GM23338 (cell line): Measurements from ENCODE around the gene UBQLN2. TPM values are rescaled to one million over a fixed set of nuclear protein-coding genes. Genes with fewer than 3 reads are reported as not detected.

Experiments used
- ATAC-seq: fragments of 200-7000 bp; cut with Tn5 transposase; 3 replicates; pipeline ENCODE4 v1.9.1; 2020
- DNase-seq: peaks from one replicate; pipeline ENCODE4 v3.0.0-alpha.2; 2015; ENCODE audit warnings: low spot score
- H2AFZ ChIP-seq: fragments of 200-600 bp; sonication (generic); 2 replicates; pipeline ENCODE4 v1.8.0; 2016; ENCODE audit warnings: antibody characterized with exemption, mild to moderate bottlenecking, moderate library complexity
- H3F3A ChIP-seq: fragments of 200-600 bp; sonication (generic); replicated peaks from 2 replicates; pipeline ENCODE4 v1.8.0; 2017; ENCODE audit warnings: antibody characterized with exemption, mixed run types, low read depth
- H3K27ac ChIP-seq: fragments of 200-600 bp; sonication (generic); 2 replicates; pipeline ENCODE4 v1.6.1; 2016; ENCODE audit warnings: low read depth
- H3K27me3 ChIP-seq: fragments of 200-600 bp; sonication (generic); 2 replicates; pipeline ENCODE4 v1.8.0; 2016; ENCODE audit warnings: mild to moderate bottlenecking, mixed run types, moderate library complexity; ENCODE audit not compliant: insufficient read depth
- H3K36me3 ChIP-seq: fragments of 200-600 bp; sonication (generic); 2 replicates; pipeline ENCODE4 v1.8.0; 2016; ENCODE audit warnings: mild to moderate bottlenecking; ENCODE audit not compliant: insufficient read depth
- H3K4me1 ChIP-seq: fragments of 200-600 bp; sonication (generic); 2 replicates; pipeline ENCODE4 v1.8.0; 2016; ENCODE audit warnings: mild to moderate bottlenecking, moderate library complexity; ENCODE audit not compliant: insufficient read depth
- H3K4me2 ChIP-seq: fragments of 200-600 bp; sonication (generic); 2 replicates; pipeline ENCODE4 v1.7.1; 2017; ENCODE audit warnings: mixed run types
- H3K4me3 ChIP-seq: fragments of 200-600 bp; sonication (generic); 2 replicates; pipeline ENCODE4 v1.6.1; 2016; ENCODE audit warnings: mixed run types
- H3K79me2 ChIP-seq: fragments of 200-600 bp; sonication (generic); replicated peaks from 2 replicates; pipeline ENCODE4 v1.8.0; 2017; ENCODE audit warnings: mild to moderate bottlenecking; ENCODE audit not compliant: insufficient read depth
- H3K9me2 ChIP-seq: fragments of 200-600 bp; sonication (generic); 2 replicates; pipeline ENCODE4 v1.8.0; 2017; ENCODE audit not compliant: insufficient read depth
- H4K20me1 ChIP-seq: fragments of 200-600 bp; sonication (generic); replicated peaks from 2 replicates; pipeline ENCODE4 v1.8.0; 2017; ENCODE audit warnings: mild to moderate bottlenecking; ENCODE audit not compliant: insufficient read depth
- H3K27ac Mint-ChIP-seq: 2 replicates; pipeline ENCODE4 v1.8.0; 2020; ENCODE audit warnings: inconsistent platforms, mild to moderate bottlenecking, moderate library complexity, mixed read lengths
- H3K27me3 Mint-ChIP-seq: 3 replicates; pipeline ENCODE4 v1.8.0; 2022; ENCODE audit warnings: low read depth, mild to moderate bottlenecking, moderate library complexity, mixed read lengths, inconsistent platforms; ENCODE audit not compliant: insufficient read depth, poor library complexity
- H3K36me3 Mint-ChIP-seq: 3 replicates; pipeline ENCODE4 v1.8.0; 2021; ENCODE audit warnings: low read depth, mild to moderate bottlenecking, inconsistent platforms, moderate library complexity, mixed read lengths
- H3K4me1 Mint-ChIP-seq: 3 replicates; pipeline ENCODE4 v1.8.0; 2020; ENCODE audit warnings: mild to moderate bottlenecking, inconsistent platforms, mixed read lengths
- H3K4me3 Mint-ChIP-seq: 3 replicates; pipeline ENCODE4 v1.8.0; 2021; ENCODE audit warnings: moderate library complexity, mild to moderate bottlenecking, inconsistent platforms, mixed read lengths
- H3K9me3 Mint-ChIP-seq: 3 replicates; pipeline ENCODE4 v1.8.0; 2020; ENCODE audit warnings: moderate library complexity, mild to moderate bottlenecking, inconsistent platforms, mixed read lengths
- CREB1 ChIP-seq: fragments of 250-450 bp; sonication (Bioruptor Pico); IDR thresholded peaks from 2 replicates; pipeline ENCODE4 v1.5.0; 2020; ENCODE audit warnings: low read depth, mild to moderate bottlenecking, moderate library complexity
- EZH2 ChIP-seq: fragments of 200-600 bp; sonication (generic); IDR thresholded peaks from one replicate; pipeline ENCODE4 v1.8.0; 2017; ENCODE audit warnings: antibody characterized with exemption, mild to moderate bottlenecking, low read depth; ENCODE audit not compliant: unreplicated experiment
- EZH2phosphoT487 ChIP-seq: fragments of 200-600 bp; sonication (generic); IDR thresholded peaks from one replicate; pipeline ENCODE4 v1.8.1; 2018; ENCODE audit warnings: antibody characterized with exemption; ENCODE audit not compliant: unreplicated experiment
- JUNB ChIP-seq: IDR thresholded peaks from one replicate; pipeline ENCODE4 v1.6.1; 2016; ENCODE audit warnings: antibody characterized with exemption; ENCODE audit not compliant: unreplicated experiment
- NANOG ChIP-seq: IDR thresholded peaks from 2 replicates; pipeline ENCODE4 v1.6.1; 2016; ENCODE audit warnings: antibody characterized with exemption, borderline replicate concordance
- POLR2AphosphoS5 ChIP-seq: IDR thresholded peaks from 2 replicates; pipeline ENCODE4 v1.6.1; 2016; ENCODE audit warnings: antibody characterized with exemption, low read depth
- STAT1 ChIP-seq: IDR thresholded peaks from one replicate; pipeline ENCODE4 v1.6.1; 2016; ENCODE audit warnings: antibody characterized with exemption; ENCODE audit not compliant: unreplicated experiment
- ZNF114 ChIP-seq: fragments of 250-450 bp; sonication (Bioruptor Pico); IDR thresholded peaks from 2 replicates; pipeline ENCODE4 v1.5.0; 2020; ENCODE audit warnings: mild to moderate bottlenecking, moderate library complexity
- ZNF331 ChIP-seq: fragments of 250-450 bp; sonication (Bioruptor Pico); IDR thresholded peaks from 2 replicates; pipeline ENCODE4 v1.5.0; 2020; ENCODE audit warnings: low read depth, mild to moderate bottlenecking, moderate library complexity
- polyA plus RNA-seq: library from polyadenylated mRNA; unstranded; fragments of >200 nt; fragmentation: Nextera tagmentation; extraction: Ambion mirVana; gene quantifications from 2 replicates; pipeline ENCODE4 v1.2.1, GENCODE V29; 2016
- total RNA-seq: library from RNA; depleted of rRNA; stranded (reverse); fragments of >200 nt; shearing (Covaris generic); gene quantifications from 2 replicates; pipeline ENCODE4 v1.2.3, GENCODE V29; 2014
- TF ChIP-seq, protein P1 (sequence below): IDR thresholded peaks from 2 replicates; pipeline ENCODE4 v1.6.1; 2016; ENCODE audit warnings: antibody characterized with exemption
- TF ChIP-seq, protein P2 (sequence below), 2 experiments: fragments of 200-600 bp in 1 of 2; sonication (generic) in 1 of 2; conservative IDR thresholded peaks; 2 replicates each; pipeline versions ENCODE4 v1.5.1 to v1.6.1; 2016 to 2017; ENCODE audit warnings: antibody characterized with exemption in 2 of 2, low read depth in 2 of 2, mild to moderate bottlenecking in 2 of 2, moderate library complexity in 1 of 2
- TF ChIP-seq, protein P3 (sequence below): fragments of 250-450 bp; sonication (Bioruptor Pico); IDR thresholded peaks from 2 replicates; pipeline ENCODE4 v1.5.0; 2020; ENCODE audit warnings: mild to moderate bottlenecking, moderate library complexity
- TF ChIP-seq, protein P4 (sequence below): IDR thresholded peaks from one replicate; pipeline ENCODE4 v1.6.1; 2018; ENCODE audit warnings: antibody characterized with exemption; ENCODE audit not compliant: unreplicated experiment

Gene UBQLN2
- total and polyA plus RNA-seq, 2 experiments from 2014 or later: 21.8 to 35.7 TPM

DNA sequence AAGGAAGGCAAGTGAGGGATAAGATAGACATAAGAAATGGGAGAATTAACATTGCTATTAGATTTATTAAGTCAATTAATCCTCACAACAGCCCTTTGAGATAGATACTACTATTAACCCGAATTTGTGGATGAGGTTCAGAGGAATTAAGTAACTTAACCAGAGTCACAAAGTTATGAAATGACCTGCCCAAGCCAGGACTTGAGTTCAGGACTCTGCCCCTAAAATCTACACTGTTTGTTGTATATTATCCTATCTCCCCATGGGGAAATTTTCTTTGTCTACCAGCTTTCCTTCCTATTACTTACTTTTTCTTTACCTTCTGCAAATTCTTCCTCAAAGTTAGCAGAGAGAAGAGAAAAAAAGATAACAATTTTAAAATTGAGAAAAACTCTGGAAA is 33.4 kb upstream of the UBQLN2 start:
- Histone ChIP-seq H3K27ac (no peak overlapping the region), H3K79me2 (no peaks in the 10 kb centered on the region), H3K27me3 (no peaks in the 10 kb centered on the region), H3F3A (no peaks in the 10 kb centered on the region), H3K9me2 (no peaks in the 10 kb centered on the region), H3K4me1 (no peaks in the 10 kb centered on the region), H4K20me1 (no peaks in the 10 kb centered on the region), H3K36me3 (no peaks in the 10 kb centered on the region), H2AFZ (no peak overlapping the region), H3K4me3 (no peak overlapping the region), H3K4me2 (no peak overlapping the region)
- no peaks in the 10 kb centered on the region for H3K4me1 Mint-ChIP-seq
- H3K36me3 Mint-ChIP-seq: no peaks in the 10 kb centered on the region
- no peaks in the 10 kb centered on the region for H3K9me3 Mint-ChIP-seq
- ATAC-seq: no peak
- H3K4me3 Mint-ChIP-seq: no peak overlapping the region
- no peak for TF ChIP-seq JUNB
- TF ChIP-seq, protein P1, sequence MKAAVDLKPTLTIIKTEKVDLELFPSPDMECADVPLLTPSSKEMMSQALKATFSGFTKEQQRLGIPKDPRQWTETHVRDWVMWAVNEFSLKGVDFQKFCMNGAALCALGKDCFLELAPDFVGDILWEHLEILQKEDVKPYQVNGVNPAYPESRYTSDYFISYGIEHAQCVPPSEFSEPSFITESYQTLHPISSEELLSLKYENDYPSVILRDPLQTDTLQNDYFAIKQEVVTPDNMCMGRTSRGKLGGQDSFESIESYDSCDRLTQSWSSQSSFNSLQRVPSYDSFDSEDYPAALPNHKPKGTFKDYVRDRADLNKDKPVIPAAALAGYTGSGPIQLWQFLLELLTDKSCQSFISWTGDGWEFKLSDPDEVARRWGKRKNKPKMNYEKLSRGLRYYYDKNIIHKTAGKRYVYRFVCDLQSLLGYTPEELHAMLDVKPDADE: no peak
- TF ChIP-seq EZH2: no peak
- TF ChIP-seq, protein P2, sequence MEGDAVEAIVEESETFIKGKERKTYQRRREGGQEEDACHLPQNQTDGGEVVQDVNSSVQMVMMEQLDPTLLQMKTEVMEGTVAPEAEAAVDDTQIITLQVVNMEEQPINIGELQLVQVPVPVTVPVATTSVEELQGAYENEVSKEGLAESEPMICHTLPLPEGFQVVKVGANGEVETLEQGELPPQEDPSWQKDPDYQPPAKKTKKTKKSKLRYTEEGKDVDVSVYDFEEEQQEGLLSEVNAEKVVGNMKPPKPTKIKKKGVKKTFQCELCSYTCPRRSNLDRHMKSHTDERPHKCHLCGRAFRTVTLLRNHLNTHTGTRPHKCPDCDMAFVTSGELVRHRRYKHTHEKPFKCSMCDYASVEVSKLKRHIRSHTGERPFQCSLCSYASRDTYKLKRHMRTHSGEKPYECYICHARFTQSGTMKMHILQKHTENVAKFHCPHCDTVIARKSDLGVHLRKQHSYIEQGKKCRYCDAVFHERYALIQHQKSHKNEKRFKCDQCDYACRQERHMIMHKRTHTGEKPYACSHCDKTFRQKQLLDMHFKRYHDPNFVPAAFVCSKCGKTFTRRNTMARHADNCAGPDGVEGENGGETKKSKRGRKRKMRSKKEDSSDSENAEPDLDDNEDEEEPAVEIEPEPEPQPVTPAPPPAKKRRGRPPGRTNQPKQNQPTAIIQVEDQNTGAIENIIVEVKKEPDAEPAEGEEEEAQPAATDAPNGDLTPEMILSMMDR (conservative IDR thresholded peaks at IDR 0.05; ENCODE audit: low read depth in 2 of 2): no peak
- no peak for TF ChIP-seq NANOG
- no peak for TF ChIP-seq POLR2AphosphoS5
- TF ChIP-seq, protein P3, sequence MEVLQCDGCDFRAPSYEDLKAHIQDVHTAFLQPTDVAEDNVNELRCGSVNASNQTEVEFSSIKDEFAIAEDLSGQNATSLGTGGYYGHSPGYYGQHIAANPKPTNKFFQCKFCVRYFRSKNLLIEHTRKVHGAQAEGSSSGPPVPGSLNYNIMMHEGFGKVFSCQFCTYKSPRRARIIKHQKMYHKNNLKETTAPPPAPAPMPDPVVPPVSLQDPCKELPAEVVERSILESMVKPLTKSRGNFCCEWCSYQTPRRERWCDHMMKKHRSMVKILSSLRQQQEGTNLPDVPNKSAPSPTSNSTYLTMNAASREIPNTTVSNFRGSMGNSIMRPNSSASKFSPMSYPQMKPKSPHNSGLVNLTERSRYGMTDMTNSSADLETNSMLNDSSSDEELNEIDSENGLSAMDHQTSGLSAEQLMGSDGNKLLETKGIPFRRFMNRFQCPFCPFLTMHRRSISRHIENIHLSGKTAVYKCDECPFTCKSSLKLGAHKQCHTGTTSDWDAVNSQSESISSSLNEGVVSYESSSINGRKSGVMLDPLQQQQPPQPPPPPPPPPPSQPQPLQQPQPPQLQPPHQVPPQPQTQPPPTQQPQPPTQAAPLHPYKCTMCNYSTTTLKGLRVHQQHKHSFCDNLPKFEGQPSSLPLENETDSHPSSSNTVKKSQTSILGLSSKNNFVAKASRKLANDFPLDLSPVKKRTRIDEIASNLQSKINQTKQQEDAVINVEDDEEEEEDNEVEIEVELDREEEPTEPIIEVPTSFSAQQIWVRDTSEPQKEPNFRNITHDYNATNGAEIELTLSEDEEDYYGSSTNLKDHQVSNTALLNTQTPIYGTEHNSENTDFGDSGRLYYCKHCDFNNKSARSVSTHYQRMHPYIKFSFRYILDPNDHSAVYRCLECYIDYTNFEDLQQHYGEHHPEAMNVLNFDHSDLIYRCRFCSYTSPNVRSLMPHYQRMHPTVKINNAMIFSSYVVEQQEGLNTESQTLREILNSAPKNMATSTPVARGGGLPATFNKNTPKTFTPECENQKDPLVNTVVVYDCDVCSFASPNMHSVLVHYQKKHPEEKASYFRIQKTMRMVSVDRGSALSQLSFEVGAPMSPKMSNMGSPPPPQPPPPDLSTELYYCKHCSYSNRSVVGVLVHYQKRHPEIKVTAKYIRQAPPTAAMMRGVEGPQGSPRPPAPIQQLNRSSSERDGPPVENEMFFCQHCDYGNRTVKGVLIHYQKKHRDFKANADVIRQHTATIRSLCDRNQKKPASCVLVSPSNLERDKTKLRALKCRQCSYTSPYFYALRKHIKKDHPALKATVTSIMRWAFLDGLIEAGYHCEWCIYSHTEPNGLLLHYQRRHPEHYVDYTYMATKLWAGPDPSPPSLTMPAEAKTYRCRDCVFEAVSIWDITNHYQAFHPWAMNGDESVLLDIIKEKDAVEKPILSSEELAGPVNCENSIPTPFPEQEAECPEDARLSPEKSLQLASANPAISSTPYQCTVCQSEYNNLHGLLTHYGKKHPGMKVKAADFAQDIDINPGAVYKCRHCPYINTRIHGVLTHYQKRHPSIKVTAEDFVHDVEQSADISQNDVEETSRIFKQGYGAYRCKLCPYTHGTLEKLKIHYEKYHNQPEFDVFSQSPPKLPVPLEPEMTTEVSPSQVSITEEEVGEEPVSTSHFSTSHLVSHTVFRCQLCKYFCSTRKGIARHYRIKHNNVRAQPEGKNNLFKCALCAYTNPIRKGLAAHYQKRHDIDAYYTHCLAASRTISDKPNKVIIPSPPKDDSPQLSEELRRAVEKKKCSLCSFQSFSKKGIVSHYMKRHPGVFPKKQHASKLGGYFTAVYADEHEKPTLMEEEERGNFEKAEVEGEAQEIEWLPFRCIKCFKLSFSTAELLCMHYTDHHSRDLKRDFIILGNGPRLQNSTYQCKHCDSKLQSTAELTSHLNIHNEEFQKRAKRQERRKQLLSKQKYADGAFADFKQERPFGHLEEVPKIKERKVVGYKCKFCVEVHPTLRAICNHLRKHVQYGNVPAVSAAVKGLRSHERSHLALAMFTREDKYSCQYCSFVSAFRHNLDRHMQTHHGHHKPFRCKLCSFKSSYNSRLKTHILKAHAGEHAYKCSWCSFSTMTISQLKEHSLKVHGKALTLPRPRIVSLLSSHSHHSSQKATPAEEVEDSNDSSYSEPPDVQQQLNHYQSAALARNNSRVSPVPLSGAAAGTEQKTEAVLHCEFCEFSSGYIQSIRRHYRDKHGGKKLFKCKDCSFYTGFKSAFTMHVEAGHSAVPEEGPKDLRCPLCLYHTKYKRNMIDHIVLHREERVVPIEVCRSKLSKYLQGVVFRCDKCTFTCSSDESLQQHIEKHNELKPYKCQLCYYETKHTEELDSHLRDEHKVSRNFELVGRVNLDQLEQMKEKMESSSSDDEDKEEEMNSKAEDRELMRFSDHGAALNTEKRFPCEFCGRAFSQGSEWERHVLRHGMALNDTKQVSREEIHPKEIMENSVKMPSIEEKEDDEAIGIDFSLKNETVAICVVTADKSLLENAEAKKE (CRISPR knock-in tag): no peak
- no peak for TF ChIP-seq ZNF331 (CRISPR knock-in tag)
- no peak for TF ChIP-seq EZH2phosphoT487
- no peak for TF ChIP-seq STAT1
- TF ChIP-seq CREB1 (CRISPR knock-in tag): no peak
- TF ChIP-seq, protein P4, sequence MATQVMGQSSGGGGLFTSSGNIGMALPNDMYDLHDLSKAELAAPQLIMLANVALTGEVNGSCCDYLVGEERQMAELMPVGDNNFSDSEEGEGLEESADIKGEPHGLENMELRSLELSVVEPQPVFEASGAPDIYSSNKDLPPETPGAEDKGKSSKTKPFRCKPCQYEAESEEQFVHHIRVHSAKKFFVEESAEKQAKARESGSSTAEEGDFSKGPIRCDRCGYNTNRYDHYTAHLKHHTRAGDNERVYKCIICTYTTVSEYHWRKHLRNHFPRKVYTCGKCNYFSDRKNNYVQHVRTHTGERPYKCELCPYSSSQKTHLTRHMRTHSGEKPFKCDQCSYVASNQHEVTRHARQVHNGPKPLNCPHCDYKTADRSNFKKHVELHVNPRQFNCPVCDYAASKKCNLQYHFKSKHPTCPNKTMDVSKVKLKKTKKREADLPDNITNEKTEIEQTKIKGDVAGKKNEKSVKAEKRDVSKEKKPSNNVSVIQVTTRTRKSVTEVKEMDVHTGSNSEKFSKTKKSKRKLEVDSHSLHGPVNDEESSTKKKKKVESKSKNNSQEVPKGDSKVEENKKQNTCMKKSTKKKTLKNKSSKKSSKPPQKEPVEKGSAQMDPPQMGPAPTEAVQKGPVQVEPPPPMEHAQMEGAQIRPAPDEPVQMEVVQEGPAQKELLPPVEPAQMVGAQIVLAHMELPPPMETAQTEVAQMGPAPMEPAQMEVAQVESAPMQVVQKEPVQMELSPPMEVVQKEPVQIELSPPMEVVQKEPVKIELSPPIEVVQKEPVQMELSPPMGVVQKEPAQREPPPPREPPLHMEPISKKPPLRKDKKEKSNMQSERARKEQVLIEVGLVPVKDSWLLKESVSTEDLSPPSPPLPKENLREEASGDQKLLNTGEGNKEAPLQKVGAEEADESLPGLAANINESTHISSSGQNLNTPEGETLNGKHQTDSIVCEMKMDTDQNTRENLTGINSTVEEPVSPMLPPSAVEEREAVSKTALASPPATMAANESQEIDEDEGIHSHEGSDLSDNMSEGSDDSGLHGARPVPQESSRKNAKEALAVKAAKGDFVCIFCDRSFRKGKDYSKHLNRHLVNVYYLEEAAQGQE: no peak
- TF ChIP-seq ZNF114 (CRISPR knock-in tag): no peak
- no peaks in the 10 kb centered on the region for H3K27me3 Mint-ChIP-seq
- DNase-seq: no peak
- H3K27ac Mint-ChIP-seq: no peak overlapping the region
